BE2C (cell line): Measurements from ENCODE around the gene MAK.

ENCODE experiments used
- DNase-seq: peaks from one replicate; pipeline ENCODE4 v3.0.0-alpha.2; 2020
- H3K27me3 ChIP-seq: fragments of 250-450 bp; sonication (Bioruptor Pico); 2 replicates; pipeline ENCODE4 v1.5.1; 2020; ENCODE audit warnings: mild to moderate bottlenecking
- H3K36me3 ChIP-seq: fragments of 250-450 bp; sonication (Bioruptor Pico); 2 replicates; pipeline ENCODE4 v1.5.1; 2020; ENCODE audit warnings: mild to moderate bottlenecking
- H3K4me1 ChIP-seq: fragments of 250-450 bp; sonication (Bioruptor Pico); 2 replicates; pipeline ENCODE4 v1.5.1; 2020
- H3K4me3 ChIP-seq: 2 replicates; pipeline ENCODE4 v1.5.1; 2011; ENCODE audit warnings: low read depth, low read length
- H3K9me3 ChIP-seq: fragments of 250-450 bp; sonication (Bioruptor Pico); 2 replicates; pipeline ENCODE4 v1.5.1; 2020
- TF ChIP-seq, protein P1 (sequence below): IDR thresholded peaks from 2 replicates; pipeline ENCODE4 v1.5.1; 2012; ENCODE audit warnings: mild to moderate bottlenecking, low read depth, low read length

MAK gene

GRCh38 chr6:10843554-10843953 lies 5.2 kb upstream of the MAK start:
- DNase-seq: no peak
- Histone ChIP-seq H3K4me1 (no peaks in the 10 kb centered on the region), H3K27me3 (0 out of 2 replicates have a peak, but pooled peaks cover 3% of the 10 kb centered on the region), H3K9me3 (no peaks in the 10 kb centered on the region), H3K36me3 (no peaks in the 10 kb centered on the region), H3K4me3 (no peak overlapping the region)
- TF ChIP-seq, protein P1, sequence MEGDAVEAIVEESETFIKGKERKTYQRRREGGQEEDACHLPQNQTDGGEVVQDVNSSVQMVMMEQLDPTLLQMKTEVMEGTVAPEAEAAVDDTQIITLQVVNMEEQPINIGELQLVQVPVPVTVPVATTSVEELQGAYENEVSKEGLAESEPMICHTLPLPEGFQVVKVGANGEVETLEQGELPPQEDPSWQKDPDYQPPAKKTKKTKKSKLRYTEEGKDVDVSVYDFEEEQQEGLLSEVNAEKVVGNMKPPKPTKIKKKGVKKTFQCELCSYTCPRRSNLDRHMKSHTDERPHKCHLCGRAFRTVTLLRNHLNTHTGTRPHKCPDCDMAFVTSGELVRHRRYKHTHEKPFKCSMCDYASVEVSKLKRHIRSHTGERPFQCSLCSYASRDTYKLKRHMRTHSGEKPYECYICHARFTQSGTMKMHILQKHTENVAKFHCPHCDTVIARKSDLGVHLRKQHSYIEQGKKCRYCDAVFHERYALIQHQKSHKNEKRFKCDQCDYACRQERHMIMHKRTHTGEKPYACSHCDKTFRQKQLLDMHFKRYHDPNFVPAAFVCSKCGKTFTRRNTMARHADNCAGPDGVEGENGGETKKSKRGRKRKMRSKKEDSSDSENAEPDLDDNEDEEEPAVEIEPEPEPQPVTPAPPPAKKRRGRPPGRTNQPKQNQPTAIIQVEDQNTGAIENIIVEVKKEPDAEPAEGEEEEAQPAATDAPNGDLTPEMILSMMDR: no peak

- DNase-seq: no peak
- peaks cover 32% of the 10 kb centered on the region for H3K27me3 ChIP-seq
- no peaks in the 10 kb centered on the region for H3K36me3 ChIP-seq
- H3K4me3 ChIP-seq: peak overlapping the region; percentile 56
- H3K4me1 ChIP-seq: peaks cover 2% of the 10 kb centered on the region; the same call in 1 of the 2 replicates
- H3K9me3 ChIP-seq: no peaks in the 10 kb centered on the region; the same call in 1 of the 2 replicates
- TF ChIP-seq, protein P1: no peak
Measured at GRCh38 chr6:10838794-10839333, 525 bp upstream of the MAK start.

- Histone ChIP-seq H3K4me1 (peaks cover 2% of the 10 kb centered on the region; the same call in 1 of the 2 replicates), H3K36me3 (no peaks in the 10 kb centered on the region), H3K9me3 (no peaks in the 10 kb centered on the region; the same call in 1 of the 2 replicates), H3K4me3 (peak overlapping the region; percentile 56), H3K27me3 (peaks cover 30% of the 10 kb centered on the region)
- TF ChIP-seq, protein P1: no peak
- DNase-seq: no peak
Measured at GRCh38 chr6:10837622-10837994, 731 bp downstream of the MAK start.

DNA sequence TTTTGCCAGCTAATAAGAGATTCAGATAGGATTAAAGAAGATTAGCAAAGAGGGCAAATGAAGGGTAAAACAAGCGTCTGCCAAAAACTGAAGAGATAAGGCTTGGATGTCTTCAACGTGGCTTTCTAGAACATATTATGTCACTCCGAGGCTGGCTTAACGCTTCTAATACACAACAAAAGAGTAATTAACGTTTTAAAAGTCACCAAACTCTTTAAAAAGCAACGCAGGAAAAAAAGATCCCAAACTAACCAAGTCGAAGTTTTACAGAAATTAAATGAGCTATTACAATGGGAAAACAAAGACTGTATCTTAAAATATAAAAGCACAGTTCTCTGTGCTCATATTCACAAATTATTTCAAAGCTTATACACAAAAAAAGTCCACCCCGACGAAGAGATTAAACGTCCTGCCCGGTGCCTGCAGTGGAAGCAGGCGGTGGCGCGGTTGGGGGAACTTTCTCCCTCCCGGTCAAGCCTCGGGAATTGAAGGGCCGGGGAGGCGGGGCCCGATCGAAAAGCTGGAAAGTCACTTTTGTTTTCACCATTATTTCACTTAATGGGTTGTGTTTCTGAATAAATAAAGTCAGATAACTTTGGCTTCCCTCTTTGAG lies 1.2 kb downstream of the MAK start:
- Histone ChIP-seq H3K36me3 (no peaks in the 10 kb centered on the region), H3K27me3 (peaks cover 29% of the 10 kb centered on the region), H3K9me3 (no peaks in the 10 kb centered on the region; the same call in 1 of the 2 replicates), H3K4me3 (no peak overlapping the region; the same call in 1 of the 2 replicates), H3K4me1 (peaks cover 2% of the 10 kb centered on the region; the same call in 1 of the 2 replicates)
- no peak for DNase-seq
- TF ChIP-seq, protein P1: no peak

GRCh38 chr6:10834823-10835222 lies 3.5 kb downstream of the MAK start:
- Histone ChIP-seq H3K27me3 (peaks cover 29% of the 10 kb centered on the region), H3K4me3 (no peak overlapping the region), H3K36me3 (no peaks in the 10 kb centered on the region), H3K9me3 (no peaks in the 10 kb centered on the region; the same call in 1 of the 2 replicates), H3K4me1 (peaks cover 2% of the 10 kb centered on the region; the same call in 1 of the 2 replicates)
- DNase-seq: no peak
- TF ChIP-seq, protein P1: no peak

DNA sequence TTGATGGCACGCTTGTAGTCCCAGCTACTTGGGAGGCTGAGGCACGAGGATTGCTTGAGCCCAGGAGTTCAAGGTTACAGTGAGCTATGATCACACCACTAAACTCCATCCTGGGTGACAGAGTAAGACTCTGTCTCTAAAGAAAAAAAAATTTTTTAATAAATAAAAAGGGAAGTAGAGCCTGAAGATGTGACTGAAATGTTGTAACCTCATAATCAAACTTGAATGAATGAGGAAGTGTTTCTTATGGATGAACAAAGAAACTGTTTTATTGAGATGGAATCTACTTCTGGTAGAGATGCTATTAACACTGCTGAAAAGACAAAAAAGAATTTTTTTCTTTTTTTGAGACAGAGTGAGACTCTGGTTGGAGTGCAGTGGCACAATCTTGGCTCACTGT lies 6.7 kb downstream of the MAK start:
- TF ChIP-seq, protein P1: no peak
- Histone ChIP-seq H3K4me3 (no peak overlapping the region), H3K27me3 (peaks cover 11% of the 10 kb centered on the region), H3K36me3 (no peaks in the 10 kb centered on the region), H3K4me1 (no peaks in the 10 kb centered on the region), H3K9me3 (no peaks in the 10 kb centered on the region; the same call in 1 of the 2 replicates)
- no peak for DNase-seq
